Stimulated activated CD4-positive, alpha-beta T cell treated with anti-CD3 and anti-CD28 coated beads, Interleukin-4, amount 100 ng/mL, for 48 hours (primary cell): ENCODE measurements around the gene COG3.

Experiments
- DNase-seq, 2 donors: peaks; one replicate each; pipeline ENCODE4 v3.0.0-alpha.2; 2020; ENCODE audit warnings: low read depth in 2 of 2

The COG3 gene

GRCh38 chr13:45503658-45504057, 38.9 kb downstream of the COG3 start:
- no peak for DNase-seq

GRCh38 chr13:45506811-45507210, 42.1 kb downstream of the COG3 start:
- DNase-seq = no peak

- no peak for DNase-seq
Measured at GRCh38 chr13:45508776-45509175, 44.0 kb downstream of the COG3 start.

- DNase-seq = no peak
Measured at GRCh38 chr13:45510672-45511071, 45.9 kb downstream of the COG3 start.

- no peak for DNase-seq
Measured at GRCh38 chr13:45511310-45512097, 46.8 kb downstream of the COG3 start.

GRCh38 chr13:45512098-45512496, 47.4 kb downstream of the COG3 start:
- DNase-seq = no peak

- DNase-seq = no peak
Measured at GRCh38 chr13:45516757-45517156, 52.0 kb downstream of the COG3 start.

- DNase-seq = no peak
Measured at GRCh38 chr13:45518525-45519245, 53.9 kb downstream of the COG3 start.

- DNase-seq = no peak
Measured at GRCh38 chr13:45519493-45519892, 54.8 kb downstream of the COG3 start.

- no peak for DNase-seq
Measured at GRCh38 chr13:45521297-45521696, 56.6 kb downstream of the COG3 start.

GRCh38 chr13:45522571-45522970, 57.8 kb downstream of the COG3 start:
- DNase-seq = no peak

GRCh38 chr13:45527699-45528462, 63.1 kb downstream of the COG3 start:
- no peak for DNase-seq

- no peak for DNase-seq
Measured at GRCh38 chr13:45529758-45530157, 65.0 kb downstream of the COG3 start.

GRCh38 chr13:45534604-45535003, 69.9 kb downstream of the COG3 start:
- DNase-seq = no peak

- no peak for DNase-seq
Measured at GRCh38 chr13:45536224-45536623, 71.5 kb downstream of the COG3 start.

GRCh38 chr13:45537516-45537915, 72.8 kb downstream of the COG3 start:
- no peak for DNase-seq

GRCh38 chr13:45538382-45538781, 73.6 kb downstream of the COG3 start:
- no peak for DNase-seq

- no peak for DNase-seq
Measured at GRCh38 chr13:45540195-45540594, 75.5 kb downstream of the COG3 start.

GRCh38 chr13:45540864-45541263, 76.1 kb downstream of the COG3 start:
- DNase-seq = no peak

- DNase-seq = no peak
Measured at GRCh38 chr13:45541806-45542205, 77.1 kb downstream of the COG3 start.

GRCh38 chr13:45542391-45542790, 77.7 kb downstream of the COG3 start:
- DNase-seq = no peak

- no peak for DNase-seq
Measured at GRCh38 chr13:45542878-45543277, 78.1 kb downstream of the COG3 start.

GRCh38 chr13:45544520-45544919, 79.8 kb downstream of the COG3 start:
- no peak for DNase-seq
